Right atrium auricular region (tissue), 2 donors: ENCODE measurements around the gene BIRC7. TPM values are rescaled to one million over a fixed set of nuclear protein-coding genes. Genes with fewer than 3 reads are reported as not detected.

ENCODE experiments used
- DNase-seq: peaks from one replicate; pipeline ENCODE4 v3.0.0-alpha.2; 2019; ENCODE audit warnings: low spot score
- H3K27ac ChIP-seq, 2 donors: fragments of 200-600 bp; sonication (generic); 1 replicate in 1 of 2; 2 replicates in 1 of 2; pipeline ENCODE4 v1.5.1; 2016 to 2019
- H3K27me3 ChIP-seq, 2 donors: fragments of 200-600 bp; sonication (generic); one replicate each; pipeline versions ENCODE4 v1.5.1 to v1.6.0; 2017 to 2019
- H3K36me3 ChIP-seq: fragments of 200-600 bp; sonication (generic); one replicate; pipeline ENCODE4 v1.5.1; 2016
- H3K4me1 ChIP-seq, 2 donors: fragments of 200-600 bp; sonication (generic); one replicate each; pipeline versions ENCODE4 v1.5.1 to v1.6.0; 2017 to 2019
- H3K4me3 ChIP-seq, 2 donors: fragments of 200-600 bp; sonication (generic); 1 replicate in 1 of 2; 2 replicates in 1 of 2; pipeline ENCODE4 v1.5.1; 2017 to 2019; ENCODE audit warnings: mild to moderate bottlenecking in 1 of 2, moderate library complexity in 1 of 2
- H3K9me3 ChIP-seq, 2 donors: fragments of 200-600 bp; sonication (generic); one replicate each; pipeline ENCODE4 v1.5.1; 2019
- total RNA-seq, 2 donors: library from RNA; depleted of rRNA; stranded (reverse); fragments of >200 nt; gene quantifications; one replicate each; pipeline ENCODE4 v1.1.0, GENCODE V29; 2016
- TF ChIP-seq, protein P1 (sequence below), 2 donors: fragments of 200-600 bp; sonication (generic); IDR thresholded peaks; one replicate each; pipeline ENCODE4 v1.5.1; 2019; ENCODE audit warnings: antibody characterized with exemption in 2 of 2

BIRC7 gene
- total RNA-seq, 2 donors from 2014 or later: not detected

DNA sequence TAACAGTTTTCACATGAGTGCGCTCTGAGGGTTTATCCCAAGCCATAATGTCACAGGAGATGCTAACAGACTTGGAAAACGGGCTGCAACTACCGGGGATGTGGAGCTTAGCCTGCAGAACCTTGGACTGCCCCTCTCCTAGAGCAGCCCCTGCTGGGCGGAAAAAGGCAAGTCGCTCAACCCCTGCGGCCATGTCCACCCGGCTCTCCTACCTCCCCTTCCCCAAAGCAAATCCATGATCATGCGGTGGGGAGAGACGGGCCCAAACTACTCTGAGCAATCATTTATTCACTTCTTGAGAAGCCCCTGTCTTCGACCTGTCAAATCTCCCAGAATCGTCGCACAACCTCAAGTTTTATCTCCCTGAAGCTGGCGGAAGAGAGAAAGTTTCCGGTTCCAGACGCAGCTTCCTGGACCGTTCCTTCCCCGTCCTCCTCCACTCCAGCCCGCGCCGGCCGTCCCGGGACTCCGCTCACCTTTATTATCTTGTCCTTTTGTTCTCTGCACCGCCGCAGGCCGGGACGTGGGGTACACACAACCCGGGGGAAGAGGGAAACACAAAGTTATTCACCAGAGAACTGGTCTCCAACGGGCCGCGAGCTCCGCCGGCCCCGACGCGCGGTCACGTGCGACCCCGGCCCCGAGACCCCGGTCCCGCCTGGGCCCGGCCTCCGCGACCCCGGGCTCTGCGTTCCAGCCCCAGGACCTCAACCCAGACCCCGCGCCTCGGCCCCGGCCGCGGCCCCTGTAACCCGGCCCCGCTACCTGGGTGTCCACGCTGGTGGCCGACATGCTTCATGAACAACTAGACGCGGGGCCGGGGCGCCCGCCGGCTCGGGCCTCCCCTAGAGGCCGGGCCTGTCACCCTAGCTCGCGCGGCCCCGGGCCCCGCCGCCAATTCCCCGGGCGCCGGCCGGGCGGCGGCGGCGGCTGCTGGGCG lies 20.3 kb upstream of the BIRC7 start:
- Histone ChIP-seq H3K4me1 (peaks cover 0 to 48% of the 10 kb centered on the region in 2 donors), H3K27me3 (no peaks in the 10 kb centered on the region), H3K36me3 (peaks cover 40% of the 10 kb centered on the region), H3K4me3 (peak overlapping the region; percentile 79 to 95), H3K27ac (peak overlapping the region; percentile 66 to 82), H3K9me3 (no peaks in the 10 kb centered on the region)
- TF ChIP-seq, protein P1, sequence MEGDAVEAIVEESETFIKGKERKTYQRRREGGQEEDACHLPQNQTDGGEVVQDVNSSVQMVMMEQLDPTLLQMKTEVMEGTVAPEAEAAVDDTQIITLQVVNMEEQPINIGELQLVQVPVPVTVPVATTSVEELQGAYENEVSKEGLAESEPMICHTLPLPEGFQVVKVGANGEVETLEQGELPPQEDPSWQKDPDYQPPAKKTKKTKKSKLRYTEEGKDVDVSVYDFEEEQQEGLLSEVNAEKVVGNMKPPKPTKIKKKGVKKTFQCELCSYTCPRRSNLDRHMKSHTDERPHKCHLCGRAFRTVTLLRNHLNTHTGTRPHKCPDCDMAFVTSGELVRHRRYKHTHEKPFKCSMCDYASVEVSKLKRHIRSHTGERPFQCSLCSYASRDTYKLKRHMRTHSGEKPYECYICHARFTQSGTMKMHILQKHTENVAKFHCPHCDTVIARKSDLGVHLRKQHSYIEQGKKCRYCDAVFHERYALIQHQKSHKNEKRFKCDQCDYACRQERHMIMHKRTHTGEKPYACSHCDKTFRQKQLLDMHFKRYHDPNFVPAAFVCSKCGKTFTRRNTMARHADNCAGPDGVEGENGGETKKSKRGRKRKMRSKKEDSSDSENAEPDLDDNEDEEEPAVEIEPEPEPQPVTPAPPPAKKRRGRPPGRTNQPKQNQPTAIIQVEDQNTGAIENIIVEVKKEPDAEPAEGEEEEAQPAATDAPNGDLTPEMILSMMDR (IDR thresholded peaks at IDR 0.05): peak in 1 of 2 donors; percentile 45
- DNase-seq: no peak

DNA sequence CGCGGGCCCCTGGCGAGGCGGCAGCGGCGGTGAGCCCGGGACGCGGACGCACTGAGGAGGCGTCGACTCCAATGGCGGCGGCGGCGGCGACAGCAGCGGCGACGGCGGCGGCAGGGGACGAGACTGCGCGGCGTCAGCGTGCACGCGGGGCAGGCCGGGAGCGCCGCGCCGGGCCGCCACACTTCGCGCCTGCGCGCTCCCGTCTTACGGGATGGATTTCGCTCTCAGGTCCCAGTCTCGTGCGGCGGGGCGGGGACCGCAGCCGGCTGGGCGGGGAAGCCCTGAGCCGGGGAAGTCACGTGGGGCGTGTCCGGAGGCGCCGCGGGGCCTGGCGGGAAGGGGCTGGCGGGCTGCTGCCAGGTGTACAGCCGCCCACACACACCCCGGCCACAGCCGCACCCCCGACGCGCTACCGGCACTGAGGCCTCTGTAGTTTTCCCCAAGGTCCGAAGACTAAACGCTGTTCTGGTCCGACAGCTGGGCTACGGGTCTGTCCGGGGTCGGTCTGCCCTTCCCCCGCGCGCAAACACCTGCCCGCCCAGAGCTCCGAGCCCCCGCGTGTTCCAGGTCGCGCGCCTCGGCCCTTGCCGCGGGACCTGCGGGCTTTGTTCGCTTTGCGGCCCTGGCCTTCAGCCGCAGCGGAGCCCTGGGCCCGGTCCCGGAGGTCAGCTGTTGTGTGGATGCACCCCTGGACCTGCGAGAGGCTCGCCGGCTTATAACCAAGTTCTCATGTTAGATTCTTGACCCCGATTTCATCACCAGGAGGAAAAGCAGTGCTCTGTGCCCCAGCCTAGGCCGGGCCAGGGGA lies 19.5 kb upstream of the BIRC7 start, which contains the start of gene YTHDF1:
Gene YTHDF1, minus strand, starts transcription at position 91 of the 808 bp plus-strand sequence. CDS start 239 bp downstream, outside the sequence.
- H3K27ac ChIP-seq: peak within 1 kb of the TSS; percentile 86 to 88
- peaks cover 0 to 44% of the 10 kb centered on the region in 2 donors for H3K4me1 ChIP-seq
- H3K36me3 ChIP-seq: peaks cover 31% of the 10 kb centered on the region
- no peaks in the 10 kb centered on the region for H3K9me3 ChIP-seq
- DNase-seq: peak; percentile 96
- H3K27me3 ChIP-seq: no peaks in the 10 kb centered on the region
- TF ChIP-seq, protein P1 (IDR thresholded peaks at IDR 0.05): no peak
- peak within 1 kb of the TSS; percentile 79 to 95 for H3K4me3 ChIP-seq

DNA sequence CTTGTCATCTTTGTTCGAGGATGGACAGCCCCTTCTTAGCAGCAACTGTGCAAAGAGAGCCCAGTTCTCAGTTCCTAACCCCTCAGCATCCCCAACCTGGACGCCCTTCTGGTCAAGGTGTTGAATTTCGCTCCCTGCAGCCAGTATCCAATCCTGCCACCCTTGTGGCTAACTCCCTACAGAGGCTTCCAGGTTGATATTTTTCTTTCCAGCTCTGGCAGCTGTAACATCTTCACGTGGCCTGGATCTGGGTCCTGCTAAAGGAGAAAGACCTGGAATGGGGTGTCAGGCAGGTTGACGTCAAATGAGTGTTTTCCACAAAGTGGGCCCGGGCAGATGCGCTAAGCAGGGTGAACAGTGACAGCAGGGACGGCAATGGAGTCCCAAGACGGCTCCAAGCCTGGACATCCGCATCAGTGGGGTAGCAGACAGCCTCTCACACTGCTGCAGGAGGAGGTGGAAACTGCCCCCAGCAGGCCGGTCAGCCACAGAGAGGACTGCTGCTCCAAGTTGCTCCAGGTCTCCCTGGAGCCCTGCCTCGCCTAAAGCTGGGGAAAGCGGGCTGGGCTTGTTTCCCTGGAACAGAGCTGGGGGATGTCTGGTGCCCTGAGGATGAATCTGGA lies 18.7 kb upstream of the BIRC7 start:
- Histone ChIP-seq H3K36me3 (peaks cover 24% of the 10 kb centered on the region), H3K27ac (peak overlapping the region; percentile 86 to 88), H3K9me3 (no peaks in the 10 kb centered on the region), H3K27me3 (no peaks in the 10 kb centered on the region), H3K4me3 (peak overlapping the region; percentile 71 to 95), H3K4me1 (peaks cover 0 to 37% of the 10 kb centered on the region in 2 donors)
- DNase-seq: no peak
- TF ChIP-seq, protein P1 (IDR thresholded peaks at IDR 0.05): no peak

DNA sequence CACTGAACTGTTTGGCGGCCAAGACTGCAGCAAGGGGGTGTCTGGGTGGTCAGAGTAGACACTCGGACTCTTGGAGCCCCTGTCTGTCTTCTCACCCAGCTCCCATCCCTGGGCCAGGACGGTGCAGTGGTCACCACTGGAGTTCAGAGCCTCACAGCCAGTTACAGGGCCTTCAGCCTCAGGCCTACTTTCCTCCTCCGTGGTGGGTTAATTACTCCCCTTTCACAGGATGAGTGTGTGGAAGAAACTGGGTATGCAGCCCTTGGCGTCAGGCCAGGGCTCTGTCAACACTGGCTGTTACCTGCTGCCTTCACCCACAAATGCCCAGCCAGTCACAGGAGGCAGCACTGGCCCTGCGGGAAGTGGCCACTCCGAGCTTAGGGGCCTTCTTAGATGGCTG lies 18.0 kb upstream of the BIRC7 start:
- TF ChIP-seq, protein P1 (IDR thresholded peaks at IDR 0.05): no peak
- Histone ChIP-seq H3K4me3 (no peak overlapping the region), H3K9me3 (no peaks in the 10 kb centered on the region), H3K27me3 (no peaks in the 10 kb centered on the region), H3K36me3 (peaks cover 17% of the 10 kb centered on the region), H3K27ac (no peak overlapping the region), H3K4me1 (peaks cover 0 to 29% of the 10 kb centered on the region in 2 donors)
- DNase-seq: no peak

DNA sequence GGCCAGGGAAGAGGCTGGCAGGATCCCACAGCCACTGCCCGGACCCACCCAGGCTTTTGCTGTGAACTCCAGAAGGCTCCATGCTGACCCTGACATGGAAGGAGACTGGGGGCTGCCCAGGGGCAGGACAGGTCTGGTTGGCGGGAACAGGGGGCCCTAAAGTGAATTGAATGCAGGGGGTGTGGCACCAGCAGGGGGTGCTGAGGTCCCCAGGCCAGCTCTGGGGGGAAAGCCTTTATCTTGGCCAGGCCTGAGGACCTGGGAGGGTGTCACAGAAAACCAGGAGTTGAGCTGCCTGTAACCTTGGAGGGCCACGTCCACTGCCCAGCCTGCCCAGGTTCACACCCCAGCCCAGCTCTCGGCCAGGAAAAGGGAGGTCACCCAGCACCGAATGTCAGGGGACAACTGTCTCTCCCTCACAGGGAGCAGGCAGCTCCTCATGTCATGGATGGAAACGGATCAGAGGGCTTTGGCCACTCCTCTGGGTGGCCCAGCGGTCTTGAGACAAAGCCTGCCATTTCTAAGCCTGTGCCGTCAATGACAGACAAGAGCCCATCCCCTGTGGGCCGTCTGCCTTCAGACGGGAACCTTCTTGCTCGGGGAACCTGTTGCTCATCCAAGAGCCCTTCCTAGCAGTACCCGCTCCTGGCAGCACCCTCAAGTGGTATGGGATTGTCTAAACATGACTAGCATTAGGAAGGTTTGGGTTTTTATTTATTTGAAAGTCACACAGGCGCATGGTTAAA lies 16.8 kb upstream of the BIRC7 start:
- no peak overlapping the region for H3K27ac ChIP-seq
- DNase-seq: no peak
- peaks cover 5% of the 10 kb centered on the region for H3K36me3 ChIP-seq
- TF ChIP-seq, protein P1 (IDR thresholded peaks at IDR 0.05): no peak
- H3K4me3 ChIP-seq: no peak overlapping the region
- H3K9me3 ChIP-seq: no peaks in the 10 kb centered on the region
- H3K27me3 ChIP-seq: no peaks in the 10 kb centered on the region
- peaks cover 0 to 20% of the 10 kb centered on the region in 2 donors for H3K4me1 ChIP-seq
